ENCODE results near the gene NCS1.

The NCS1 gene

GRCh38 chr9:130227833-130228232, 55.6 kb downstream of the NCS1 start:
- Mint-ChIP-seq H3K4me3 (no peak overlapping the region), H3K4me1 (peaks cover 6% of the 10 kb centered on the region)

GRCh38 chr9:130229759-130230158, 57.6 kb downstream of the NCS1 start:
- Mint-ChIP-seq H3K4me1 (no peaks in the 10 kb centered on the region), H3K27me3 (ENCODE audit: low read depth) (no peaks in the 10 kb centered on the region), H3K4me3 (no peak overlapping the region), H3K36me3 (ENCODE audit: low read depth) (peaks cover 60% of the 10 kb centered on the region), H3K9me3 (peaks cover 5% of the 10 kb centered on the region), H3K27ac (no peak overlapping the region)
- TF ChIP-seq CTCF (IDR thresholded peaks at IDR 0.05; ENCODE audit: unreplicated experiment in 3 of 3) = no peak

More at GRCh38 chr9:130227833-130228232, 55.6 kb downstream of the NCS1 start:
- peaks cover 5% of the 10 kb centered on the region for H3K9me3 Mint-ChIP-seq
- H3K36me3 Mint-ChIP-seq (ENCODE audit: low read depth) = peaks cover 50% of the 10 kb centered on the region
- H3K27ac Mint-ChIP-seq = no peak overlapping the region
- H3K27me3 Mint-ChIP-seq (ENCODE audit: low read depth) = no peaks in the 10 kb centered on the region
- no peak for TF ChIP-seq CTCF (IDR thresholded peaks at IDR 0.05; ENCODE audit: unreplicated experiment in 3 of 3)

GRCh38 chr9:130230631-130231030, 58.4 kb downstream of the NCS1 start:
- Mint-ChIP-seq H3K9me3 (peaks cover 5% of the 10 kb centered on the region), H3K4me1 (peaks cover under 1% of the 10 kb centered on the region), H3K27ac (no peak overlapping the region), H3K27me3 (ENCODE audit: low read depth) (no peaks in the 10 kb centered on the region), H3K36me3 (ENCODE audit: low read depth) (peaks cover 54% of the 10 kb centered on the region), H3K4me3 (no peak overlapping the region)
- no peak for TF ChIP-seq CTCF (IDR thresholded peaks at IDR 0.05; ENCODE audit: unreplicated experiment in 3 of 3)

- peak overlapping the region in 1 of 3 experiments; percentile 38 for H3K27ac Mint-ChIP-seq
- no peak overlapping the region for H3K4me3 Mint-ChIP-seq
- TF ChIP-seq CTCF (IDR thresholded peaks at IDR 0.05; ENCODE audit: unreplicated experiment in 3 of 3) = no peak
- no peaks in the 10 kb centered on the region for H3K9me3 Mint-ChIP-seq
- H3K4me1 Mint-ChIP-seq = peaks cover 10% of the 10 kb centered on the region
- no peaks in the 10 kb centered on the region for H3K27me3 Mint-ChIP-seq (ENCODE audit: low read depth)
- peaks cover 31% of the 10 kb centered on the region for H3K36me3 Mint-ChIP-seq (ENCODE audit: low read depth)
Observed at GRCh38 chr9:130232899-130233586, 60.8 kb downstream of the NCS1 start.

GRCh38 chr9:130233587-130233945, 61.4 kb downstream of the NCS1 start:
- peaks cover 3% of the 10 kb centered on the region for H3K27me3 Mint-ChIP-seq (ENCODE audit: low read depth)
- H3K4me1 Mint-ChIP-seq = peaks cover 10% of the 10 kb centered on the region
- no peak overlapping the region for H3K4me3 Mint-ChIP-seq
- H3K36me3 Mint-ChIP-seq (ENCODE audit: low read depth) = peaks cover 26% of the 10 kb centered on the region
- H3K9me3 Mint-ChIP-seq = no peaks in the 10 kb centered on the region
- H3K27ac Mint-ChIP-seq = peak overlapping the region in 1 of 3 experiments; percentile 38
- no peak for TF ChIP-seq CTCF (IDR thresholded peaks at IDR 0.05; ENCODE audit: unreplicated experiment in 3 of 3)
